ENCODE results near the gene HMGN3.

HMGN3 gene

GRCh38 chr6:79233611-79234149 lies 802 bp downstream of the HMGN3 start:
- Histone ChIP-seq H3K27me3 (ENCODE audit: insufficient read depth, low read length) (no peaks in the 10 kb centered on the region), H2AFZ (ENCODE audit: low read length, unreplicated experiment) (peak overlapping the region; percentile 99), H3K4me3 (ENCODE audit: low read depth, low read length) (peak overlapping the region; percentile 95), H3K36me3 (ENCODE audit: insufficient read depth, low read length) (no peaks in the 10 kb centered on the region), H3K79me2 (ENCODE audit: control insufficient read depth, insufficient read depth, low read length, unreplicated experiment) (peaks cover 42% of the 10 kb centered on the region), H3K4me1 (ENCODE audit: control insufficient read depth, insufficient read depth, low read length, unreplicated experiment) (peaks cover 16% of the 10 kb centered on the region), H3K27ac (ENCODE audit: low read depth, low read length) (peak overlapping the region; percentile 72)

- peak overlapping the region; percentile 95 for H3K4me3 ChIP-seq (ENCODE audit: low read depth, low read length)
- peak overlapping the region; percentile 72 for H3K27ac ChIP-seq (ENCODE audit: low read depth, low read length)
- peak overlapping the region; percentile 99 for H2AFZ ChIP-seq (ENCODE audit: low read length, unreplicated experiment)
- H3K27me3 ChIP-seq (ENCODE audit: insufficient read depth, low read length) = no peaks in the 10 kb centered on the region
- H3K4me1 ChIP-seq (ENCODE audit: control insufficient read depth, insufficient read depth, low read length, unreplicated experiment) = peaks cover 16% of the 10 kb centered on the region
- H3K36me3 ChIP-seq (ENCODE audit: insufficient read depth, low read length) = no peaks in the 10 kb centered on the region
- peaks cover 50% of the 10 kb centered on the region for H3K79me2 ChIP-seq (ENCODE audit: control insufficient read depth, insufficient read depth, low read length, unreplicated experiment)
Measured at GRCh38 chr6:79232696-79233462, 1.6 kb downstream of the HMGN3 start.

- no peaks in the 10 kb centered on the region for H3K27me3 ChIP-seq (ENCODE audit: insufficient read depth, low read length)
- no peak overlapping the region for H3K4me3 ChIP-seq (ENCODE audit: low read depth, low read length)
- peaks cover 62% of the 10 kb centered on the region for H3K79me2 ChIP-seq (ENCODE audit: control insufficient read depth, insufficient read depth, low read length, unreplicated experiment)
- peaks cover 16% of the 10 kb centered on the region for H3K4me1 ChIP-seq (ENCODE audit: control insufficient read depth, insufficient read depth, low read length, unreplicated experiment)
- no peak overlapping the region for H3K27ac ChIP-seq (ENCODE audit: low read depth, low read length)
- H3K36me3 ChIP-seq (ENCODE audit: insufficient read depth, low read length) = no peaks in the 10 kb centered on the region
- no peak overlapping the region for H2AFZ ChIP-seq (ENCODE audit: low read length, unreplicated experiment)
Measured at GRCh38 chr6:79231666-79232065, 2.8 kb downstream of the HMGN3 start.

GRCh38 chr6:79231101-79231500 lies 3.4 kb downstream of the HMGN3 start:
- peaks cover 64% of the 10 kb centered on the region for H3K79me2 ChIP-seq (ENCODE audit: control insufficient read depth, insufficient read depth, low read length, unreplicated experiment)
- H3K27ac ChIP-seq (ENCODE audit: low read depth, low read length) = no peak overlapping the region
- no peak overlapping the region for H3K4me3 ChIP-seq (ENCODE audit: low read depth, low read length)
- peaks cover 16% of the 10 kb centered on the region for H3K4me1 ChIP-seq (ENCODE audit: control insufficient read depth, insufficient read depth, low read length, unreplicated experiment)
- no peaks in the 10 kb centered on the region for H3K36me3 ChIP-seq (ENCODE audit: insufficient read depth, low read length)
- no peaks in the 10 kb centered on the region for H3K27me3 ChIP-seq (ENCODE audit: insufficient read depth, low read length)
- H2AFZ ChIP-seq (ENCODE audit: low read length, unreplicated experiment) = no peak overlapping the region

GRCh38 chr6:79230149-79230548 lies 4.3 kb downstream of the HMGN3 start:
- Histone ChIP-seq H3K27ac (ENCODE audit: low read depth, low read length) (no peak overlapping the region), H3K27me3 (ENCODE audit: insufficient read depth, low read length) (no peaks in the 10 kb centered on the region), H3K36me3 (ENCODE audit: insufficient read depth, low read length) (no peaks in the 10 kb centered on the region), H3K4me1 (ENCODE audit: control insufficient read depth, insufficient read depth, low read length, unreplicated experiment) (peaks cover 16% of the 10 kb centered on the region), H3K79me2 (ENCODE audit: control insufficient read depth, insufficient read depth, low read length, unreplicated experiment) (peaks cover 73% of the 10 kb centered on the region), H3K4me3 (ENCODE audit: low read depth, low read length) (no peak overlapping the region), H2AFZ (ENCODE audit: low read length, unreplicated experiment) (no peak overlapping the region)

GRCh38 chr6:79227445-79227844 lies 7.0 kb downstream of the HMGN3 start:
- Histone ChIP-seq H3K4me3 (ENCODE audit: low read depth, low read length) (no peak overlapping the region), H3K36me3 (ENCODE audit: insufficient read depth, low read length) (no peaks in the 10 kb centered on the region; the same call in 1 of the 2 replicates), H3K4me1 (ENCODE audit: control insufficient read depth, insufficient read depth, low read length, unreplicated experiment) (peaks cover 12% of the 10 kb centered on the region), H3K27ac (ENCODE audit: low read depth, low read length) (no peak overlapping the region), H2AFZ (ENCODE audit: low read length, unreplicated experiment) (no peak overlapping the region), H3K27me3 (ENCODE audit: insufficient read depth, low read length) (no peaks in the 10 kb centered on the region), H3K79me2 (ENCODE audit: control insufficient read depth, insufficient read depth, low read length, unreplicated experiment) (peaks cover 73% of the 10 kb centered on the region)

GRCh38 chr6:79226660-79227059 lies 7.8 kb downstream of the HMGN3 start:
- Histone ChIP-seq H3K27me3 (ENCODE audit: insufficient read depth, low read length) (no peaks in the 10 kb centered on the region), H3K36me3 (ENCODE audit: insufficient read depth, low read length) (no peaks in the 10 kb centered on the region; the same call in 1 of the 2 replicates), H3K79me2 (ENCODE audit: control insufficient read depth, insufficient read depth, low read length, unreplicated experiment) (peaks cover 66% of the 10 kb centered on the region), H2AFZ (ENCODE audit: low read length, unreplicated experiment) (no peak overlapping the region), H3K4me1 (ENCODE audit: control insufficient read depth, insufficient read depth, low read length, unreplicated experiment) (peaks cover 6% of the 10 kb centered on the region), H3K27ac (ENCODE audit: low read depth, low read length) (no peak overlapping the region), H3K4me3 (ENCODE audit: low read depth, low read length) (no peak overlapping the region)

- Histone ChIP-seq H3K27me3 (ENCODE audit: insufficient read depth, low read length) (no peaks in the 10 kb centered on the region), H3K79me2 (ENCODE audit: control insufficient read depth, insufficient read depth, low read length, unreplicated experiment) (peaks cover 61% of the 10 kb centered on the region), H3K27ac (ENCODE audit: low read depth, low read length) (no peak overlapping the region), H2AFZ (ENCODE audit: low read length, unreplicated experiment) (no peak overlapping the region), H3K4me3 (ENCODE audit: low read depth, low read length) (no peak overlapping the region), H3K36me3 (ENCODE audit: insufficient read depth, low read length) (peaks cover 2% of the 10 kb centered on the region; the same call in 1 of the 2 replicates), H3K4me1 (ENCODE audit: control insufficient read depth, insufficient read depth, low read length, unreplicated experiment) (no peaks in the 10 kb centered on the region)
Measured at GRCh38 chr6:79225717-79226599, 8.5 kb downstream of the HMGN3 start.

- H2AFZ ChIP-seq (ENCODE audit: low read length, unreplicated experiment) = no peak overlapping the region
- H3K79me2 ChIP-seq (ENCODE audit: control insufficient read depth, insufficient read depth, low read length, unreplicated experiment) = peaks cover 55% of the 10 kb centered on the region
- peaks cover 5% of the 10 kb centered on the region for H3K36me3 ChIP-seq (ENCODE audit: insufficient read depth, low read length)
- H3K27me3 ChIP-seq (ENCODE audit: insufficient read depth, low read length) = no peaks in the 10 kb centered on the region
- H3K4me3 ChIP-seq (ENCODE audit: low read depth, low read length) = no peak overlapping the region
- no peak overlapping the region for H3K27ac ChIP-seq (ENCODE audit: low read depth, low read length)
- H3K4me1 ChIP-seq (ENCODE audit: control insufficient read depth, insufficient read depth, low read length, unreplicated experiment) = no peaks in the 10 kb centered on the region
Measured at GRCh38 chr6:79223611-79224404, 10.7 kb downstream of the HMGN3 start.

- Histone ChIP-seq H3K4me3 (ENCODE audit: low read depth, low read length) (no peak overlapping the region), H3K27ac (ENCODE audit: low read depth, low read length) (no peak overlapping the region), H2AFZ (ENCODE audit: low read length, unreplicated experiment) (no peak overlapping the region), H3K4me1 (ENCODE audit: control insufficient read depth, insufficient read depth, low read length, unreplicated experiment) (no peaks in the 10 kb centered on the region), H3K79me2 (ENCODE audit: control insufficient read depth, insufficient read depth, low read length, unreplicated experiment) (peaks cover 22% of the 10 kb centered on the region), H3K27me3 (ENCODE audit: insufficient read depth, low read length) (no peaks in the 10 kb centered on the region), H3K36me3 (ENCODE audit: insufficient read depth, low read length) (peaks cover 5% of the 10 kb centered on the region)
Measured at GRCh38 chr6:79215213-79215824, 19.2 kb downstream of the HMGN3 start.

Data from ACC112 (cell line).